ENCODE measurements around the gene TMEM72.

Gene TMEM72

GRCh38 chr10:44920252-44920651, 9.1 kb downstream of the TMEM72 start:
- DNase-seq (ENCODE audit: low spot score), result no peak

GRCh38 chr10:44921061-44921460, 9.9 kb downstream of the TMEM72 start:
- DNase-seq (ENCODE audit: low spot score), result no peak

GRCh38 chr10:44921506-44921905, 10.4 kb downstream of the TMEM72 start:
- DNase-seq (ENCODE audit: low spot score), result no peak

GRCh38 chr10:44922021-44922420, 10.9 kb downstream of the TMEM72 start:
- DNase-seq (ENCODE audit: low spot score), result no peak

GRCh38 chr10:44922796-44923545, 11.8 kb downstream of the TMEM72 start:
- no peak for DNase-seq (ENCODE audit: low spot score)

GRCh38 chr10:44923611-44924010, 12.5 kb downstream of the TMEM72 start:
- no peak for DNase-seq (ENCODE audit: low spot score)

GRCh38 chr10:44924261-44925040, 13.3 kb downstream of the TMEM72 start:
- no peak for DNase-seq (ENCODE audit: low spot score)

GRCh38 chr10:44925224-44925623, 14.1 kb downstream of the TMEM72 start:
- no peak for DNase-seq (ENCODE audit: low spot score)

- DNase-seq (ENCODE audit: low spot score), result no peak
These were observed 14.9 kb downstream of the TMEM72 start for GRCh38 chr10:44925811-44926750.

GRCh38 chr10:44926751-44927351, 15.7 kb downstream of the TMEM72 start:
- DNase-seq (ENCODE audit: low spot score), result no peak

GRCh38 chr10:44927352-44927751, 16.2 kb downstream of the TMEM72 start:
- DNase-seq (ENCODE audit: low spot score), result no peak

- no peak for DNase-seq (ENCODE audit: low spot score)
These were observed 17.3 kb downstream of the TMEM72 start for GRCh38 chr10:44928462-44928861.

GRCh38 chr10:44929356-44930255, 18.5 kb downstream of the TMEM72 start:
- no peak for DNase-seq (ENCODE audit: low spot score)

GRCh38 chr10:44930904-44931620, 19.9 kb downstream of the TMEM72 start:
- no peak for DNase-seq (ENCODE audit: low spot score)

- no peak for DNase-seq (ENCODE audit: low spot score)
These were observed 20.7 kb downstream of the TMEM72 start for GRCh38 chr10:44931621-44932516.

GRCh38 chr10:44932517-44933450, 21.6 kb downstream of the TMEM72 start:
- DNase-seq (ENCODE audit: low spot score), result peak; percentile 70

- no peak for DNase-seq (ENCODE audit: low spot score)
These were observed 22.5 kb downstream of the TMEM72 start for GRCh38 chr10:44933451-44934321.
